Measurements from ENCODE around the gene THRB.

GRCh38 chr3:24355806-24356205 lies 138.8 kb downstream of the THRB start:
- TF ChIP-seq EZH2 (IDR thresholded peaks at IDR 0.05; ENCODE audit: insufficient read depth, poor library complexity, severe bottlenecking): no peak
- no peak for TF ChIP-seq EZH2phosphoT487 (IDR thresholded peaks at IDR 0.05; ENCODE audit: insufficient read depth, low read depth)

All from GM23248 (cell line).